WERI-Rb-1 (cell line): Measurements from ENCODE around the gene TMEM60.
A peak's percentile ranks its signal among the peaks of the same experiment; 100 is the strongest.

Experiments
- DNase-seq: peaks from one replicate; pipeline ENCODE4 v3.0.0-alpha.2; 2020
- H3K27ac ChIP-seq: fragments of 250-450 bp; sonication (Bioruptor Pico); 2 replicates; pipeline ENCODE4 v1.5.1; 2020; ENCODE audit warnings: mild to moderate bottlenecking, moderate library complexity
- H3K27me3 ChIP-seq: fragments of 250-450 bp; sonication (Bioruptor Pico); 2 replicates; pipeline ENCODE4 v1.5.1; 2021; ENCODE audit warnings: mild to moderate bottlenecking, low read depth, moderate library complexity; ENCODE audit not compliant: insufficient read depth, severe bottlenecking
- H3K36me3 ChIP-seq: fragments of 250-450 bp; sonication (Bioruptor Pico); 2 replicates; pipeline ENCODE4 v1.5.1; 2020; ENCODE audit warnings: mild to moderate bottlenecking, moderate library complexity
- H3K4me3 ChIP-seq: 2 replicates; pipeline ENCODE4 v1.5.1; 2011; ENCODE audit warnings: low read depth, mild to moderate bottlenecking, control low read depth, low read length
- H3K9me3 ChIP-seq: fragments of 250-450 bp; sonication (Bioruptor Pico); 2 replicates; pipeline ENCODE4 v1.5.1; 2021; ENCODE audit warnings: mild to moderate bottlenecking, moderate library complexity; ENCODE audit not compliant: severe bottlenecking
- TF ChIP-seq, protein P1 (sequence below): IDR thresholded peaks from 2 replicates; pipeline ENCODE4 v1.5.1; 2011; ENCODE audit warnings: low read depth, mild to moderate bottlenecking, control low read depth, inconsistent platforms, low read length

The TMEM60 gene

GRCh38 chr7:77798394-77799077 is at the start of gene TMEM60, which contains the start of gene PHTF2:
TSS of gene TMEM60 (minus strand) at chr7:77798434. CDS start at chr7:77794373, 4,061 bp downstream.
TSS of gene PHTF2 (plus strand) at chr7:77798773.
- Histone ChIP-seq H3K9me3 (no peaks in the 10 kb centered on the region), H3K36me3 (peaks cover 19% of the 10 kb centered on the region), H3K4me3 (peak within 1 kb of the TSS; percentile 77), H3K27me3 (no peaks in the 10 kb centered on the region), H3K27ac (peak within 1 kb of the TSS; percentile 93)
- DNase-seq = peak; percentile 99
- TF ChIP-seq, protein P1, sequence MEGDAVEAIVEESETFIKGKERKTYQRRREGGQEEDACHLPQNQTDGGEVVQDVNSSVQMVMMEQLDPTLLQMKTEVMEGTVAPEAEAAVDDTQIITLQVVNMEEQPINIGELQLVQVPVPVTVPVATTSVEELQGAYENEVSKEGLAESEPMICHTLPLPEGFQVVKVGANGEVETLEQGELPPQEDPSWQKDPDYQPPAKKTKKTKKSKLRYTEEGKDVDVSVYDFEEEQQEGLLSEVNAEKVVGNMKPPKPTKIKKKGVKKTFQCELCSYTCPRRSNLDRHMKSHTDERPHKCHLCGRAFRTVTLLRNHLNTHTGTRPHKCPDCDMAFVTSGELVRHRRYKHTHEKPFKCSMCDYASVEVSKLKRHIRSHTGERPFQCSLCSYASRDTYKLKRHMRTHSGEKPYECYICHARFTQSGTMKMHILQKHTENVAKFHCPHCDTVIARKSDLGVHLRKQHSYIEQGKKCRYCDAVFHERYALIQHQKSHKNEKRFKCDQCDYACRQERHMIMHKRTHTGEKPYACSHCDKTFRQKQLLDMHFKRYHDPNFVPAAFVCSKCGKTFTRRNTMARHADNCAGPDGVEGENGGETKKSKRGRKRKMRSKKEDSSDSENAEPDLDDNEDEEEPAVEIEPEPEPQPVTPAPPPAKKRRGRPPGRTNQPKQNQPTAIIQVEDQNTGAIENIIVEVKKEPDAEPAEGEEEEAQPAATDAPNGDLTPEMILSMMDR = peak; percentile 42; the same call in 1 of the 2 replicates

DNA sequence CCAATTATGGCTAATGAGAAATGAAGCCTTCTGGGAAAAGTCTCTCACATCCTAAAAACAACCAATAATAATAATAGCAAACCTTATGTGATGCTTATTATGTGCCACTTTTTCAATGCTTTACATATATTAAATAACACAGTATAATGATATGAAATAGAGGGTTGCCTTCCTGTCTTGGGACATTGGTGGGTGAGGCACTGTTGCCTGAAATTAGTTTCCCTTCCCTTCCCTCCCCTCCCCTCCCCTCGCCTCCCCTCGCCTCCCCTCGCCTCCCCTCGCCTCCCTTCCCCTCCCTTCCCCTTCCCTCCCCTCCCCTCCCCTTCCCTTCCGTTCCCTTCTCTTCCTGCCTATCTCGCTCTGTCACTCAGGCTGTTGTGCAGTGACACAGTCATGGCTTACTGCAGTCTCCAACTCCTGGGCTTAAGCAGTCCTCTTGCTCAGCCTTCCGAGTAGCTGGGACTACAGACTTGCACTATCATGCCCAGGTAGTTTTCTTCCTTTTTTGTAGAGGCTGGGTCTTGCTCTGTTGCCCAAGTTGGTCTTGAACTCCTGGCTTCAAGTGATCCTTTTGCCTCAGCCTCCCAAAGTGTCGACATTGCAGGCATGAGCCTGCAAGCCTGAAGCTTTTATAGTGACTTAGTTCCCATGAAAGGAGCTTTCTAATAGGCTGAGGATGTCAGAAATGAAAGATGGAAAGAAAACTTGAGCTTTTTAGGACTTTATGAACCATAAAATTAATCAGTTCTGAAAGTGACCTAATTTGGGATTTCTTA is 48.3 kb upstream of the TMEM60 start:
- H3K9me3 ChIP-seq = no peaks in the 10 kb centered on the region
- H3K27me3 ChIP-seq = no peaks in the 10 kb centered on the region
- TF ChIP-seq, protein P1 = no peak
- no peaks in the 10 kb centered on the region; the same call in 1 of the 2 replicates for H3K36me3 ChIP-seq
- no peak overlapping the region for H3K27ac ChIP-seq
- DNase-seq = no peak
- H3K4me3 ChIP-seq = no peak overlapping the region

DNA sequence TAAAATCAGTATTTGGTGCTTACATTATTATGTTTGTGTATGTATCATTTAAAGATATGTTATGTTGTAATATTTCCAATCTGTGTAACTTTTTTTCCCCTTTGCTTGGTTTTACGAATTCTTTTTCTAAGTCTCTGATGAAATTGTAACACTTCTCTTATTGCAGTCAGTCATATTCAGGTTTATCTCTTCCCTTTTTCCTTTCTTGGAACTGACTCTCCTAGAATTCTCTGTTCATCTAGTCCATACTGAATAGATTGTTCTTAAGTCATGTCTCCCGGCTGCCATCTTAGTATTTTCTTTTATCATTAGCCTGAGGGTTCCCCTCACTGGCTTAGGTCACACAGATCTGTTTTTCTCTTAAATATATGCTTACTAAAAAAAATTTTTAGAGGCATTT is 45.0 kb upstream of the TMEM60 start:
- no peak overlapping the region for H3K4me3 ChIP-seq
- H3K27ac ChIP-seq = no peak overlapping the region
- no peaks in the 10 kb centered on the region; the same call in 1 of the 2 replicates for H3K36me3 ChIP-seq
- TF ChIP-seq, protein P1 = no peak
- no peak for DNase-seq
- H3K27me3 ChIP-seq = no peaks in the 10 kb centered on the region
- no peaks in the 10 kb centered on the region for H3K9me3 ChIP-seq

DNA sequence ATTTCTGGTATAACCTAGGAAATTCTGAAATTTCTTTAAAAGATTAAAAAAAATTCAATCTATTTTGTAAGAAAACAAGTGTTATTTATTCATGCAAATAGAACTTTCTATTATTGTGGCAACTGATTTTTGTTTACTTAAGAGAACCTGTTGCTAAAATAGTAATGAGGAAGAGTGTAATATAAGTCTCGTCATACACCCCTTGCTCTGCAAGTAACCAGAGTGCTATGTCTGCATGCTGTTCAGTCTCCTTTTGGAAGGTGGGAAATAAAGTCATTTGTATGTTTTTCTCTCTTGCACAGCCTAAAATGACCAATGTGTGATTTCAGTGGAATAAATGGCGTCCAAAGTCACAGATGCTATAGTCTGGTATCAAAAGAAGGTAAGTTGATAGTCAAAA is 41.7 kb upstream of the TMEM60 start:
- Histone ChIP-seq H3K27ac (no peak overlapping the region), H3K4me3 (no peak overlapping the region), H3K36me3 (no peaks in the 10 kb centered on the region), H3K27me3 (no peaks in the 10 kb centered on the region), H3K9me3 (no peaks in the 10 kb centered on the region)
- no peak for DNase-seq
- TF ChIP-seq, protein P1 = no peak

GRCh38 chr7:77838929-77839491 is 40.8 kb upstream of the TMEM60 start:
- no peaks in the 10 kb centered on the region for H3K36me3 ChIP-seq
- no peak overlapping the region for H3K27ac ChIP-seq
- H3K9me3 ChIP-seq = no peaks in the 10 kb centered on the region
- DNase-seq = no peak
- H3K27me3 ChIP-seq = no peaks in the 10 kb centered on the region
- H3K4me3 ChIP-seq = no peak overlapping the region
- TF ChIP-seq, protein P1 = no peak
